B cell (primary cell): ENCODE results near the gene SMC2. TPM values are rescaled to one million over a fixed set of nuclear protein-coding genes. Genes with fewer than 3 reads are reported as not detected.

Source experiments
- ATAC-seq: fragments of 200-7000 bp; cut with Tn5 transposase; one replicate; pipeline ENCODE4 v1.10.0; 2021; ENCODE audit warnings: low read depth, mild to moderate bottlenecking, moderate number of reproducible peaks, moderate library complexity
- CTCF ChIA-PET: fragments of 350-600 bp; sonication (Branson Sonifier 250); formaldehyde crosslinking; loops from one replicate; lab custom pipeline; 2021; ENCODE audit warnings: antibody characterized with exemption, inconsistent platforms; lab: Charles Lee
- POLR2A ChIA-PET: fragments of 350-600 bp; sonication (Branson Sonifier 250); formaldehyde crosslinking; loops from one replicate; lab custom pipeline; 2021; ENCODE audit warnings: antibody characterized with exemption; lab: Charles Lee
- DNase-seq: peaks from one replicate; pipeline ENCODE4 v3.0.0; 2013
- H2AFZ ChIP-seq: 2 replicates; pipeline ENCODE4 v1.6.1; 2012; ENCODE audit warnings: mild to moderate bottlenecking, low read depth, low read length; ENCODE audit not compliant: insufficient read depth, poor library complexity, severe bottlenecking
- H3K27ac ChIP-seq, 2 donors: 1 replicate in 1 of 2; 2 replicates in 1 of 2; pipeline ENCODE4 v1.5.1; 2012 to 2013; ENCODE audit warnings: low read length in 2 of 2, mild to moderate bottlenecking in 2 of 2, moderate library complexity in 1 of 2
- H3K27me3 ChIP-seq, 4 experiments: fragments of 200-600 bp in 1 of 4; sonication (generic) in 1 of 4; replicated peaks in 1 of 4; 1 replicate in 2 of 4; 2 replicates in 2 of 4; pipeline versions ENCODE4 v1.6.1 to v1.7.0; 2013 to 2016; ENCODE audit warnings: low read length in 3 of 4, mild to moderate bottlenecking in 2 of 4, mixed read lengths in 1 of 4, moderate library complexity in 1 of 4; ENCODE audit not compliant: insufficient read depth in 4 of 4, control insufficient read depth in 3 of 4; ENCODE audit errors: control extremely low read depth in 1 of 4
- H3K36me3 ChIP-seq, 2 experiments: replicated peaks in 1 of 2; 1 replicate in 1 of 2; 2 replicates in 1 of 2; pipeline versions ENCODE4 v1.6.1 to v1.7.1; 2013; ENCODE audit warnings: low read length in 1 of 2; ENCODE audit not compliant: insufficient read depth in 2 of 2, control insufficient read depth in 1 of 2; ENCODE audit errors: control extremely low read depth in 1 of 2, extremely low read depth in 1 of 2
- H3K4me1 ChIP-seq, 2 donors: fragments of 200-600 bp in 1 of 2; sonication (generic) in 1 of 2; 1 replicate in 1 of 2; 2 replicates in 1 of 2; pipeline versions ENCODE4 v1.5.1 to v1.6.1; 2013 to 2017; ENCODE audit warnings: low read length in 2 of 2; ENCODE audit not compliant: control insufficient read depth in 2 of 2, insufficient read depth in 2 of 2
- H3K4me2 ChIP-seq: replicated peaks from 2 replicates; pipeline ENCODE3; 2012; ENCODE audit warnings: mild to moderate bottlenecking, low read depth, low read length; ENCODE audit not compliant: poor library complexity, severe bottlenecking
- H3K4me3 ChIP-seq, 5 experiments: fragments of 200-600 bp in 1 of 5; sonication (generic) in 1 of 5; 1 replicate in 3 of 5; 2 replicates in 2 of 5; pipeline versions ENCODE4 v1.5.1 to v1.7.0; 2011 to 2016; ENCODE audit warnings: low read length in 4 of 5, mild to moderate bottlenecking in 4 of 5, low read depth in 2 of 5, control low read depth in 1 of 5, moderate library complexity in 1 of 5; ENCODE audit not compliant: insufficient read depth in 1 of 5; ENCODE audit errors: control extremely low read depth in 1 of 5, extremely low read depth in 1 of 5
- H3K79me2 ChIP-seq: fragments of 200-600 bp; sonication (generic); one replicate; pipeline ENCODE4 v1.6.0; 2016; ENCODE audit warnings: low read length; ENCODE audit not compliant: control insufficient read depth, insufficient read depth
- H3K9ac ChIP-seq: fragments of 200-600 bp; sonication (generic); 2 replicates; pipeline ENCODE4 v1.6.1; 2017; ENCODE audit warnings: mild to moderate bottlenecking, low read length, moderate library complexity
- H3K9me3 ChIP-seq, 3 donors: one replicate each; pipeline versions ENCODE4 v1.6.1 to v1.7.1; 2013; ENCODE audit warnings: low read length in 2 of 3; ENCODE audit not compliant: control insufficient read depth in 2 of 3, insufficient read depth in 1 of 3; ENCODE audit errors: control extremely low read depth in 1 of 3
- H4K20me1 ChIP-seq: 2 replicates; pipeline ENCODE4 v1.6.0; 2012; ENCODE audit warnings: mild to moderate bottlenecking, low read length; ENCODE audit not compliant: insufficient read depth, control insufficient read depth, poor library complexity, severe bottlenecking
- H3K27ac Mint-ChIP-seq: one replicate; pipeline ENCODE4 v1.8.0; 2021; ENCODE audit warnings: mixed read lengths
- H3K27me3 Mint-ChIP-seq: one replicate; pipeline ENCODE4 v1.8.0; 2021; ENCODE audit warnings: mixed read lengths
- H3K4me1 Mint-ChIP-seq: one replicate; pipeline ENCODE4 v1.8.0; 2021; ENCODE audit warnings: mixed read lengths
- H3K4me3 Mint-ChIP-seq: one replicate; pipeline ENCODE4 v1.8.0; 2021; ENCODE audit warnings: mixed read lengths
- H3K9me3 Mint-ChIP-seq: one replicate; pipeline ENCODE4 v1.8.0; 2022; ENCODE audit warnings: mixed read lengths; ENCODE audit not compliant: insufficient read depth
- CTCF ChIP-seq: fragments of 200-600 bp; IDR thresholded peaks from one replicate; pipeline ENCODE4 v1.8.0; 2022; ENCODE audit warnings: antibody characterized with exemption, mild to moderate bottlenecking
- EZH2 ChIP-seq: IDR thresholded peaks from 2 replicates; pipeline ENCODE4 v1.6.1; 2012; ENCODE audit warnings: borderline replicate concordance, low read depth, mild to moderate bottlenecking, moderate library complexity, low read length; ENCODE audit not compliant: insufficient read depth, poor library complexity, severe bottlenecking
- WGBS: methylation state at CpG from one replicate; pipeline ENCODE4 v1.1.5; 2013; ENCODE audit warnings: missing lambda C conversion rate; ENCODE audit not compliant: insufficient coverage; 5-methylcytosine and 5-hydroxymethylcytosine counted together
- intact Hi-C: fragments of 100-400 bp; cut with micrococcal nuclease; formaldehyde crosslinking; loops from one replicate; pipeline ENCODE4 v1.10.0; 2022
- polyA plus RNA-seq: library from polyadenylated mRNA; depleted of rRNA; stranded (reverse); fragments of >200 nt; gene quantifications from 2 replicates; pipeline ENCODE4 v1.2.3, GENCODE V29; 2012
- total RNA-seq, 2 donors: library from RNA; stranded (reverse); fragments of 120-200 nt in 1 of 2; gene quantifications; 1 replicate in 1 of 2; 2 replicates in 1 of 2; pipeline versions ENCODE4 v1.2.3 to v1.2.4, GENCODE V29; 2013 to 2022

SMC2 gene
- total and polyA plus RNA-seq, 2 donors (not counting 1 experiment from before 2014, with no cell fraction given), result 1.6 to 10.6 TPM

- peaks cover 0 to 2% of the 10 kb centered on the region in 2 experiments for H3K36me3 ChIP-seq
- TF ChIP-seq CTCF (no peak), EZH2 (no peak)
- no peak for ATAC-seq
- Mint-ChIP-seq H3K4me1 (no peaks in the 10 kb centered on the region), H3K9me3 (no peaks in the 10 kb centered on the region), H3K4me3 (no peak overlapping the region), H3K27me3 (no peaks in the 10 kb centered on the region), H3K27ac (no peak overlapping the region)
- ChIA-PET POLR2A (no interaction called here), CTCF (no interaction called here)
- no peak overlapping the region for H2AFZ ChIP-seq
- intact Hi-C loops, result no loop called here
- no peak overlapping the region for H3K9ac ChIP-seq
- no peak for DNase-seq
- no peak overlapping the region for H3K27ac ChIP-seq
- no peak overlapping the region for H3K4me3 ChIP-seq
- H3K4me2 ChIP-seq, result no peak overlapping the region
- no peaks in the 10 kb centered on the region for H3K27me3 ChIP-seq
- no peaks in the 10 kb centered on the region for H3K9me3 ChIP-seq
- WGBS, result no CpG with 5 or more reads among the region's 1 CpG
- H4K20me1 ChIP-seq, result no peaks in the 10 kb centered on the region
- no peaks in the 10 kb centered on the region for H3K4me1 ChIP-seq
- no peaks in the 10 kb centered on the region for H3K79me2 ChIP-seq
Measured at GRCh38 chr9:104144336-104144735, 50.2 kb downstream of the SMC2 start.

GRCh38 chr9:104173067-104173466 is 79.0 kb downstream of the SMC2 start:
- Mint-ChIP-seq H3K4me1 (no peaks in the 10 kb centered on the region), H3K9me3 (no peaks in the 10 kb centered on the region), H3K27ac (no peak overlapping the region), H3K4me3 (no peak overlapping the region), H3K27me3 (peaks cover 13% of the 10 kb centered on the region)
- no peak for TF ChIP-seq EZH2
- no peak for TF ChIP-seq CTCF
- H3K9me3 ChIP-seq, result peaks cover 0 to 3% (median 0%) of the 10 kb centered on the region in 3 donors
- no peak overlapping the region for H3K9ac ChIP-seq
- H3K27ac ChIP-seq, result no peak overlapping the region
- intact Hi-C loops, result no loop called here
- H3K36me3 ChIP-seq, result no peaks in the 10 kb centered on the region
- no peaks in the 10 kb centered on the region for H3K79me2 ChIP-seq
- ChIA-PET CTCF (no interaction called here), POLR2A (no interaction called here)
- H3K27me3 ChIP-seq, result no peaks in the 10 kb centered on the region
- DNase-seq, result no peak
- ATAC-seq, result no peak
- H4K20me1 ChIP-seq, result no peaks in the 10 kb centered on the region
- no CpG with 5 or more reads among the region's 1 CpG for WGBS
- no peak overlapping the region for H3K4me3 ChIP-seq
- H2AFZ ChIP-seq, result no peak overlapping the region
- no peaks in the 10 kb centered on the region for H3K4me1 ChIP-seq
- H3K4me2 ChIP-seq, result no peak overlapping the region
